ENCODE data around the gene VWA8.
"Not testable (repeated sequence)": the region's sequence is repeated elsewhere in the genome, so short reads cannot be mapped to it uniquely, and the experiment has no call there.

Gene VWA8

DNA sequence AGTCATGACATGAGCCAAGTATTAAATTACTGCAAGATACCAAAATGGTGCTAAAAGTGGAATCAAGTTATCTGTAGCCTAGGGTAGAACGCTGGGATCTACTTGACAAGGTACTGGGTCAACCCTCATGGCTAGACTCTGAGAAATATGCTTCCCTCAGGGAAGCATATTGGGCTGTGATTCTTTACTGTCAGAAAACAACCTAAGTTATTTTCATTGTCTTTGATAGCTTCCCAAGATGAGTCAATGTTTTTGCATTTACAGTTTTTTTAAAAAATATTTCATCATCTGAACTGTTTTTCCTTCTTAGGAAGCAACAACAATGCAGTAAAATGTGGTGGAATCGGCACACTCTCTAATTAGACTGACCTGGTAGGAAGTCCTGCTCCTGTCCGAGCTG is 285.6 kb downstream of the VWA8 start:
- no peak for FAIRE-seq

DNA sequence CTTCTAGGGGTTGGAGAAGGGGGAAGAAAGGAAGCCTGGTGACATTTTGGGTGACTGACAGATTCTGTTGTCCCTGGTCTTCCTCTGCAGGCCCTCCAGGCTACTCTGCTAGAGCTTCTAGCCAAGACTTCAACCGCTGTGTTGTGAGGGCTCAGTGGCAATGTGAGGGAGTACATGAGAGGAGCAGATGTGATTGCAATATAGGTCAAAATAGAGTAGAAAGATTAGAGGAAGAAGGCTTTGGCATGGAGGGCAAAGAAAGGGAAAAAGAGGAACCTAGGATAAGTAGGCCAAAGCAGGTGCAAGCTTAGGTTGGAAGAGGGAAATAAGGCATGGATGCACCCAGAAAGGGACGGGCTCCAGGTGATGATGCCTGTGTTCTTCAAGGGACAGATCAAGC is 286.7 kb downstream of the VWA8 start:
- no peak for FAIRE-seq

DNA sequence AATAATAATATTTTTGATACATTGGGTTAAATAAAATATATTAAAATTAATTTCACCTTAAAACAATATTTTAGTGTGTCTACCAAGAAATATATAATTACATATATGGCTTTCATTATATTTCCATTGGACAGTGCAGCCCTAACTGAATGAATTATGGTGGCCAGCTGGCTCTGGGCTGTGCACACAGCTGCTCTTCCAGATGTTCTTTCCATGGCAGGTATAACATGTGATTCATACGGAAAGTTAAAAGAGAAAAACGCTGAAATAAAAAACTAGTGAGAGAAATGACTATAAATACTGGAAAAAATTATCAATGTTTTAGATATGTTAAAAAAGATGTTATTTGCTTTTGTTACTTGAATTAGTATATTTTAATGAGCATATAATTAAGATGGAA is 287.3 kb downstream of the VWA8 start:
- no peak for FAIRE-seq

DNA sequence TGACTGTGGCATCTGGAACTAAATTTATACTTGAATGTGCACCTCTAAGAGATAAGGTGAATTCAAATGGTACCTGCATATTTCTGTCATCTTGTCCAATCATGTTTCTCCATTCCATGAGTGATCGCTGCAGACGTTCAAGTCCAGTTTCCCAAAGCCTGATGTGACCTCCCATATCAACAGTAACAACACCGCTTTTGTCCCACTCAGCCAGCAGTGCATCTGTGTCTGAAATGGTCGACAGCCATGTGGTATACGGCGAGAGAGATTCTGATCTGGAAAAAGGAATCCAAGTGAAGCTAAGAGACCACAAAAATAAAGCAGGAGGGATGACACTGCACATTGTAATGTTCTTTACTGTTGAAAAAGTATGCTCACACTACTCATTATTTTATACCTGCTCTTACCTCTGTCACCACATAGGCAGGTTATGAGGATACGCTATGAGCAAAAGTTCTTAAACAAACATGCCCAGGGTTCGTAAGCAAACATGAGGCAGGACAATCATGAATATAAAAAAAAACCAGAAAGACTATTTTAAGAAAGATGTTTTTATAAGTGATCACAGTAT is 290.0 kb downstream of the VWA8 start:
- FAIRE-seq = no peak

DNA sequence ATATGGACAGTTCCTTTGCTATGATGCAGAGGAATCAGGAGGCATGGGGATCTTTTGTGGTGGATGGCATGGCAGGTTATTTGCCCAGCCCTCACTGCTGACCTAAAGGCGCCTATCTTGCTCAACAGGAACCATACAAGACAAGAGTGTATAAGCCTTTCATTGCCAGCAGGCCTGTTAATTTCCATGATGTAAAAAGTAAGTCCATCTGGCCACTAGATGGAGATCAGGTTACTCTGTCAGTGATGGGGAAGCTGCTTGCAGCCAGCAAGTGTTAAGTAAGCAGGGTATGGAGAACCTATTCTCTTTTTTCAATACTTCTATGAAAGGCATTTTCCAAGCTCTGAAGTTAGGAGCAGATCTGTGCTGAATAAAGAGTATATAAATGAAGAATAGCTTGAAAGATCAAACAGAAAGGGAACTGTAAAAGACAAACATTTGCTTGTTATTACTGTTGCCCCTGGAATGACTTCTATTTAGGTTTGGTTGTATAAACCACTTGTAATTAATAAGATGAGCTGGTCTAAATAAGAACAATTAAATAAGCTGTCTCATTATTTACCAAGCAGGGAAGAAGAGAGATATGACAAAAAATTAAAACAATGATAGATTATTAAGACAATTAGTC is 292.7 kb downstream of the VWA8 start:
- no peak for FAIRE-seq

DNA sequence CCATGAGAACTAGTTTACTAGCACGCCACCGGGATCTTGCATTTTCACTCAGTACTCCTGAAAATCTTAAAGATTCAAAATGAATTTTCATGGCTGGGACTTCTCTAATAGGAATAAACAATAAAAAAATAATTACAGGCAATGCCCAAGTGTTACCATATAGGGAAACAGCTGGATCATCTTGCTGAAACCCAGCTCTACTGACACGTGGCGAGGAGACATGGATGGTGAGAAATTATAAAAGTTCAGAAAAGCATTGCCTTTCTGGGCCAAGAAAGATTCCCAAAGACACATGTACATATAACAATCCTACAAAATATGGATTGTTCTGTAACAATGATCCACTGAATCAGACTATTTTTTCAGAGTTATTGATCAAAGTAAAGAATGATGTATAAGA is 294.3 kb downstream of the VWA8 start:
- no peak for FAIRE-seq

DNA sequence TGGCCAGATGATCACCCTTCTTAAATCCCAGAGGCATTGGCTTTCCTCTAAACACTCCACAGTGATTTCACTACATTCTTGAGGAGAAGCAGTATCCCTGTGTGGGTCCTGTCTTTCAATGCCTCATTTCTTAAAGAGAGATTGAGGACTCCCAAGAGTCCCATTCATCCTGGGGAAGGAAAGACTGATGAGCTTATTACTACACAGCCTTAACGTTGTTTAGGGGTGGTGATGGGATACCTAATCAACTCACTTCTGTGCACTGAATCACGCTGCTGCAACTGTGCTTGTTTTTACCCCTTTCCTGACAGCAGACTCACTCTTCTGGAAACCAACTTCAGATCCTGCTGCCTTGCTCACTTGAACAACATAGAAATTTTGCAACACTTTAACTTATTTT is 300.5 kb downstream of the VWA8 start:
- no peak for FAIRE-seq

DNA sequence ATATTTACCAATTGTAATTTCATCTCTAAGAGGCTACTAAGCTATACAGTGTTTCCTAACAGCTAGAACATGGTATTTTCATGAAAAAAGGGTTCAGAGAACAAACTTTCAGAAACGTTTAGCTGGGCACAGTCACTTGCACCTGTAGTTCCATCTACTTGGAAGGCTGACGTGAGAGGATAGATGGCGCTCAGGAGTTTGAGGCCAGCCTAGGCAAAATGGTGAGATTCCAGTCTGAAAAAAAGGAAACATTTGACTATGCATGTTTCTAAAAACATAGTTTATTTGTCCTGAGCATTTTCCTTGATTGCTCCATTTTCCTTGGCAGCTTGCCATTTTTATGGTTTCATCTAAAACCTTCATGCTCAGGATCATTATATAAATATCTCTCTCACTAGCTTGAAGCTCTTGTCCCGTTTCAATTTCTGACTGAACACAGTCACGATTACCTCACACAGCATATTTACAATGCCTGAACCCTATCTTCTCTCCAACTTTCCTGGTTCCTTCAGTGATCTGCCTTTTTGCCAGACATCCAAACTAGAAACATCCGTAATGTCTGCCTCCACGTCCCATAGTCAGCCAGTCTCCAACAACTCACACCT is 302.8 kb downstream of the VWA8 start:
- FAIRE-seq = no peak

DNA sequence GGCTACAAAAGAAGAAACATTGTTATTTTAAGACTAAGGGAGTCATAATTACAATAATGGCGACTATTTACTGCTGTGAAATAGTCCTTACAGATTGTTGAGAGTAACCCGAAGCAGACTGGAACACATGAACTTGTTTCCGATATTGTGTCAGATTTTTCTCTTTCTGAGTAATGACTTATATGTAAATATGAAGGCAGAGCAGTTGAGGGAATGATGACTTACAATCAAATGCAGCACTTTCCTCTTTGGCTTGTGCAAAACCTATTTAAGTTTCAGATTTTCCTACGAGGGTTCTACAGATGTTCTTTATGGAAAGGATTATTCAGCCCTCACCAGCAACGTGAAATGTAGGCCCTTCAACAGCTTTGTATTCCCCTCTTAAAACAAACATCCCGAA is 304.9 kb downstream of the VWA8 start:
- FAIRE-seq = no peak

DNA sequence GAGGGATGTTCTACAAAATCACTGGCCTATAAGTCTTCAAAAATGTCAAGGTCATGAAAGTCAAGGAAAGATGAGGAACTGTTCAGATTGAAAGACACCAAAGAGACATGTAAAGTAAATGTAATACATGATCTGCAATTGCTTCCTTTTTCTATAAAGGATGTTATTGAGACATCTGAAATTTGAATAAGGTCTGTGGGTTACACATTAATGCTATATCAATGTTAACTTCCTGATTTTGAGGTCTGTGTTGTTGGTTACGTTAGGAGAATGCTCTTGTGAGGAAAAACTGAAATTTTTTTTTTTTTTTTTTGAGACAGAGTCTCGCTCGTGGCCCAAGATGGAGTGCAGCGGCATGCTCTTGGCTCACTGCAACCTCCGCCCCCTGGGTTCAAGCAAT is 306.1 kb downstream of the VWA8 start:
- no peak for FAIRE-seq

DNA sequence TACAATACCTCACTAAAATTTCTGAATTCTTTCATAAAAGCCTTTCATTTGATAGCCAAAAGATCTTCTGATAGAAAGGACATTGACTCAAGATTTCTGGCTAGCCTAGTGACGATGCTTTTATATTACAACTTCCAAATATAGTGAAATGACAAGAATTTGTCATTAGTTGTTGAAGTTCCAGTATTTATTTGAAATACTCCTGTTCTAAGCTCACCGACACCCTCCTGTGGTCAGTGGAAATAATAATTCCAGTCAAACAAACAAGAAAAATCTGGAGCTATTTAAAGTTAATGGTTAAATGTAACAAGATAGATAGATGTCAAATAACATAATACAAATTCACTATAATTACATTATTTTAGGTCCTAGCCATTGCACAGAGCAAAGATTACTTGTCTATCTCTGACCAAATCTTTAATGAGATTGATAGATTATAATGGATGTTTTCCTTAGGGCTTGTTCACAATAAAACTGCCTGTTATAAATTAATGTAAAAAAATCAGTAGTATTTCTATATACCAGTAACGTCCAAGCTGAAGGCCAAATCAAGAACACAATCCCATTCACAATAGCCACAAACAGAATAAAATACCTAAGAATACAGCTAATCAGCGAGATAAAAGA is 308.1 kb downstream of the VWA8 start:
- FAIRE-seq = peak; percentile 97

DNA sequence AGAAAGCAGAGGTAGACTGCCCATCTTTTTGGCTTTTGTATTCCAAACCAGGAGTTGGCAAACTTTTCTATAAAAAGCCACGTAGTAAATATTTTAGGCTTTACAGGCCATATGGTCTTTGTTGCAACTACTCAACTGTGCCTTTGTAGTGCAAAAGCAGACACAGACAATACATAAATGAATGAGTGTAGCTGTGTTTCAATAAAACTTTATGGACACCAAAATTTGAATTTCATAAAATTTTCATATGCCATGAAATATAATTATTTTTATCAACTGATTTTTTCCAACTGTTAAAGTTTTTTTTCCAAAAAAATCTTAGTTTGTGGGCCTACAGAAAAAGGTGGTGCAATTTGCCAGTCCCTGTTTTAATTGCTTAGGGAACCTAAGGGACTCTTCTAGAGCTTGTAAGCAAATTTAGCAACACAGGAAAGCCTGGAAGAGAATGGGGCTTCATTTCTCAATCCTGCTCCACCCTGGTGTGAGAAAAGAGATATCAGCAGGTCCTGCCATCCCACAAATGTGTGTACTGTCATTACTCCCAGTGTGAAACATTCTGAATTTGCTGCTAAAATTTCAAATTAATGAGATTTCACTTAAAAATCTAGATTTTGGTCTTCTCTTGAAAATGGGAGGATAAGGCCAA is 309.4 kb downstream of the VWA8 start:
- no peak for FAIRE-seq

DNA sequence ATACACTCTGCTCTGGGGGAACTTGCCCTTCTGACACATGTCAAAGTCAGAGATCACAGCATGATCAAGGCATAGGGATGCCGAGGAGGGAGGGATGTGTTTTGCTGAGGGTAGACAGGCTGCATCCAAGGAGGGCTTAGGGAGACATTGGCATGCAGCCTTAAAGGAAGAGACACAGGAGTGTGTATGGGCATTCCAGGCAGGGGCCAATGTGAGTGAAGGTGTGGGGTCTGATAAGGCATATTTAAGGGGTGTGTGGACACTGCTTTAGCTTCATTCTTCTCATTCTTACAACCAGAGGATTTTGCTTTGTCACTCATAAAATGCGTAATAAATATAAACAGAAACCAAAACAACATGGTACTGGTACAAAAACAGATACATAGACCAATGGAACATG is 310.2 kb downstream of the VWA8 start:
- FAIRE-seq = no peak

DNA sequence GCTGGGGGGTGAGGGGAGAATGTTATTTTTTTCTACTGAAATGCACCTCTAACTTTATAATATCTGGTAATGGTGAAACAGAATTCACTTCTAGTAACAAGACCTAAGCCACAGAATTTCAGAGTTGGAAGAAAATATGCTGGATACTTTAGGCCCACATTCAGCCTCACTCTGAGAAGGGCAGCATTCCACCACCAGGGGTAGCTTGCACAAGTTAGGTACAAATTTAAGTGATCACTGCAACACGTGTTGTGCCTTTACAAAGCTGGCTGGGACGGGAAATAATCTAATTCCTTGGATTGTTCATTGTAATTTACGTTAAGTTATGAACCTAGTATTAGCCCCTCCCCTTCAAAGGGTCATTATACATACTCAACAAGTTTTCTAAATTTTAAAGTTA is 311.2 kb downstream of the VWA8 start:
- FAIRE-seq = no peak

DNA sequence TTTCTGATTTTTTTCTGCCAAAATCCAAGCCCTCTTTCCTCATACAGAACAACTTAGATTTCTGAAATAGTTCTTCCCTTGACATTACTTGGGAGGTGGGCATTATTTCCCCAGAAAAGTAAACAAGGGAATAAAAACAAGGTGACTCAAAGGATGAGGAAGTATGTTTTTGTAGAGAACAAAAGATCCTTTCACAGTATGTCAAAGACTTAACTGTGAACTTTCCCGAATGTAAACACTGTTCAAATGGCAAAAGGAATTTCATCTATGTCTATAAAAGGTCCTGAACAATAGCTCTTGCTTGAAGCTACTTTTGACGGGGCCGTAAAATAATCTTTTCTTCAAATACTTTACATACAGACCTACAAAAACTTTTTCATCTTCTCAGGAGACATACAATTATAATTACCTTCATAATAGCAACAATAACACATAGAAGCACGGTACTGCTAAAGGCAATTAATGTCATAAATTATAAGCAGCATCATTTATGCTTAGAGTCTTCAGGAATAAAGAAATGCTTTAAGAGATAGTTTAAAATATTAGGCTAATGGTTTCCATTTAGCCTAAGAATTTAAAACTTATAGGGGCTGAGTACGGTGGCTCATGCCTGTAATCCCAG is 312.5 kb downstream of the VWA8 start:
- no peak for FAIRE-seq

DNA sequence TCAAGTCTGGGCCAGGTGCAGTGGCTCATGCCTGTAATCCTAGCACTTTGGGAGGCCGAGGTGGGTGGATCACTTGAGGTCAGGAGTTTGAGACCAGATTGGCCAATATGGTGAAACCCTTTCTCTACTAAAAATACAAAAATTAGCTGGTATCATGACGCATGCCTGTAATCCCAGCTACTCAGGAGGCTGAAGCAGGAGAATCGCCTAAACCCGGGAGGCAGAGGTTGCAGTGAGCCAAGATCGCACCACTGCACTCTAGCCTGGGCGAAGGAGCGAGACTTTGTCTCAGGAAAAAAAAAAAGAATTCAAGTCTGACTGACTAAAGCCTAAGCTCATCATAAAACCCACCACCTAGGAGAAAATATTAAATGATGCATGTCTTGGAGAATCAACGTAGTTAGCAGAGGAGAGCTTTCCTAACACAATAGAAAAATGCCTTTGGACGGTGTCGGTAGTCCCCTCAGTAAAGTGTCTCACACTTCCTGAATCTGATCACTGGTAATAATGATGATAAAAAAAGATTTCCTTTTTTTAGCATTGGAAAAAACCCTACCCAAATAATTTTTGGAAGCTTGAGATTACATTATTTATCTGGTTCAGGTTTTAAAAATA is 313.1 kb downstream of the VWA8 start:
- not testable (repeated sequence) for FAIRE-seq

DNA sequence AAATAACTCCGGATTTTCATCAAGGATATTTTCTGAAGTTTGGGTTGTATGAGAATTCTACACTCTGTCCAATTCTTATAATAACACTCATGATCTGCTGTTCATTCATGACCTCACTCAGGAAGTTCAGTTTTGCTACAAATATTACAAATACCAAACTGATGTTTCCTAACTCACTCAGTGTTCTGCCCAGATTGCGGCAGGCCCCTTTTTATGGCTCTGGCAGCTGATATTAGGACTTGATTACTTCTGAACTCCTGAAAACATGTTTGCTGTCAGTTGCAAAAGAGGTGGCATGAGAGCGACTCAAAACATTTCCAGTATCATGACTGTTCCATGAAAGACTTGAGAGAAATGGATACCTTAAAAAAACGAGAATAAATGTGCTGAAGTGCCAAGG is 315.6 kb downstream of the VWA8 start:
- no peak for FAIRE-seq

DNA sequence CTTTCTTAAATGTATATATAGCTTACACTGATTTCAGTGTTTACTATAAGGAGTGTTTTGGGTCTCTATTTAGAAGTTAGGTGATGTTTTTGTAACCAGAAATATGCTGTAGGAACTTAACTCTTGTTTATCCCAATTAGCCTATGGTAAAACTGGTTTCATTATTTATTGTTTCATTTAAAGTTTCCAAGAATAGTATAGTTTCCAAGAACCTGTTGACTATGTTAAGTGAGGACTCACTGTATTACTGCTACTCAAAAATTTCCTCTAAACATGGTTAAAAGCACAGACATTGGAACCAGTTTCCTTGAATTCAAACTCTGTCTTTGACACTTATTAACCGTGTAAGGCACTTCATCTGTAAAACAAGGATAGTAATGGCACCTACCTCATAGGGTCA is 316.2 kb downstream of the VWA8 start:
- no peak for FAIRE-seq

DNA sequence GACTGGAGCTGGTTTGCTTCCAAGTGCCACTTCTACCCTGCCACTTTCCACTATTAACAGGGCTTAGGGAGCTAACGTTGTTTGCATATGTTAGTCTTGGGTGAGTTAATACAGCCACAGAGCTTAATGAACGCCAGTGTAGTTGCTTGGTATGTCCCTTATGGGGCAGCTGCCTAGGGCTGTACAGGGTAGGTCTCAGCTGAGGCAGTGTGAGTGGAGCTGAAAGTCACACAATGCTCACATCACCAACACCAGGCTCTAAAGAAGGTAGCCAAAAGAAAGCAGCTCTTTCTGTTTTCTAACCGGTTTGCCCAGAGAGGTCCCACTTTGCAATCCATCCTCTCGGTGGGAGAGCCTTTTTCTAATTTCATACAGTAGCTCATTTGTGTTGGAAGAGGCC is 317.4 kb downstream of the VWA8 start:
- no peak for FAIRE-seq

DNA sequence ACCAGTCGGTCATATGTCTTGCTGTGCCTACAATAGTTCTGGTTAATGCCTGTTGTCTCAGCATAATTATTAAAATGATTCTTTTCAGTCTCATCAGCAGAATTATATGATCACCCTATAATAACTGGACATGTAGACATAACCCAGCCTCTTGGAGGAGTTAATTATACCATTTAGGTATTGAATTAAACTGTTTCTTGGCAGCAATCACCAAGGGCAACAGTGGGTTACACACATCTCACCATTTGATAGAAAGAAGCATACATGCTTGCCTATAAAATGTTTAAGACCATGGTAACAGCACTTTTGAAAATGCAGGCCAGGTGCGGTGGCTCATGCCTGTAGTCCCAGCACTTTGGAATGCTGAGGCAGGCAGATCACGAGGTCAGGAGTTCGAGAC is 318.9 kb downstream of the VWA8 start:
- FAIRE-seq = no peak

DNA sequence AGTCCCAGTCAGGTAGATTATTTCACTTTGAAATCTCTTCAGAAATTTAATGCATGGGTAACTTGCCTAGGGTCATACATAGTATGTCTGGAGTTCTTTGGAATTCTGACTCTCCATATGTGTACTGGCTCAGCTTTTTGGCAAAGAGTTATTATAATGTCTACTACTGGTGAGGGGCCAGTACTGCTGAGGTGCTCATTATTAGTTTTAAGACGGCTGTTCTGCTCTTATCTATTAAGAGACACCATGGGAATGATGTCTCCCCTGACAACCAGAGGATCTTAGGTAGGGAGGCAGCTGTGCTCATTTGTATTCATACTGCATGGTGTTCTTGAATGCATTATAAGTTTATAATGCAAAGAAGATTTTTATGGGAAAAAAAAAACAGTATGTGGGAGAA is 319.5 kb downstream of the VWA8 start:
- FAIRE-seq = no peak

DNA sequence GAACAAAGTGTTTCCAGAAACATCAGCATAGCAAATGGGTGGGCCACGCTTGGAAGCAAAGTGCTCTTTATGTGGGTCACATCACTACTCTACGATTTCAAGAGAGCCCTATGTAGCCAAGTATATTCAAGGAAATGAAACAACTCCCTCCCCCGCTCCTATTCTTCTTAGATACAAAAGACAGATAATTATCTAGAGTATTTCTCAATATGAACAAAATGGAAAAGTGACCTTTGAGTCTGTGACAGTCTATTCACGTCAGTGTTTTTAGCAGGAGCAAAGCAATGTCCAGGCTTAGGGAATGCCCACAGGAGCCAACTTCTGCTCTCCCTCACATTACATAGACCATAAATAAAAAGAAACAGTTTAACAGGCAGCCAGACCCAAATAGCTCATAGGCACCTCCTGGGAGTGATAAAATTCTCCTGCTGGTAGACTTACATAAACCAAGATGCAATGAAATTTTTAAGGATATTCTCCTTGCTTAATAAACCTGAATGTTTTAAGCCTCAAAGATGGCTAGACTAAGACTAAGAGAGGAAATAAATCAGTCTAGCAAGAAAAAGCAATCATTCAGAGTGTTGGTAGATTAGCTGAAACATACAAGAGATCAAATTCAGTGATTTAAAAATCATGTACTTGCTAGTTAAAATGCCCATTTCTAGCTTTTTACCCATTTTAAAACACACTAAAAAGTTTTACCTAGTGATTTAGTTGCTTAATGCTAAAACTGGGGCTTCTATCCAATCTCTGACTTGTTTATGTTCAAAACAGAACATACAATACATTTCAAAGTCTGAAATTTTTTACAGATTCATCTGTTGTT is 320.7 kb downstream of the VWA8 start:
- FAIRE-seq = no peak
